Adrenal gland (tissue), 12 donors: ENCODE results near the gene ZBTB12. TPM values are rescaled to one million over a fixed set of nuclear protein-coding genes. Genes with fewer than 3 reads are reported as not detected.

Experiments
- DNase-seq, 7 donors: peaks; one replicate each; pipeline ENCODE4 v3.0.0-alpha.2; 2019 to 2020
- H3K27ac ChIP-seq, 5 donors: fragments of 200-600 bp; sonication (generic) in 4 of 5; 1 replicate in 3 of 5; 2 replicates in 2 of 5; pipeline versions ENCODE4 v1.5.1 to v1.8.0; 2016 to 2020; ENCODE audit warnings: mild to moderate bottlenecking in 1 of 5
- H3K27me3 ChIP-seq: fragments of 200-600 bp; 2 replicates; pipeline ENCODE4 v1.8.0; 2021
- H3K36me3 ChIP-seq, 2 donors: fragments of 200-600 bp; replicated peaks in 1 of 2; 1 replicate in 1 of 2; 2 replicates in 1 of 2; pipeline versions ENCODE4 v1.5.1 to v1.8.0; 2018 to 2022
- H3K4me1 ChIP-seq, 2 donors: fragments of 200-600 bp; replicated peaks in 1 of 2; 1 replicate in 1 of 2; 2 replicates in 1 of 2; pipeline versions ENCODE4 v1.5.1 to v1.8.0; 2018 to 2021
- H3K4me3 ChIP-seq, 4 donors: fragments of 200-600 bp; sonication (generic) in 3 of 4; one replicate each; pipeline ENCODE4 v1.5.1; 2016 to 2018
- H3K9me3 ChIP-seq, 3 donors: fragments of 200-600 bp; sonication (generic) in 1 of 3; replicated peaks in 1 of 3; 1 replicate in 2 of 3; 2 replicates in 1 of 3; pipeline versions ENCODE4 v1.5.1 to v1.8.0; 2016 to 2021
- POLR2A ChIP-seq, 2 donors: fragments of 450-650 bp; IDR thresholded peaks; one replicate each; pipeline ENCODE4 v1.6.1; 2017; ENCODE audit warnings: antibody characterized with exemption in 2 of 2, mild to moderate bottlenecking in 2 of 2, moderate library complexity in 1 of 2
- WGBS, 4 donors: extraction: QIAGEN DNeasy Blood & Tissue Kit in 2 of 4; methylation state at CpG; one replicate each; pipeline versions ENCODE4 v1.1.5 to v1.1.7; 2013 to 2017; 5-methylcytosine and 5-hydroxymethylcytosine counted together
- intact Hi-C, 2 donors: fragments of 100-400 bp; cut with DNase I; formaldehyde crosslinking; loops; one replicate each; pipeline versions ENCODE4 v1.14.1 to v1.15.0; 2022 to 2023
- polyA plus RNA-seq, 3 donors: library from polyadenylated mRNA; stranded (reverse); fragments of 200-250 nt in 2 of 3; fragments of 350-450 nt in 1 of 3; fragmentation: Illumina TruSeq in 1 of 3; extraction: RNeasy Lipid Tissue Mini Kit (QIAGEN cat#74804) in 1 of 3; gene quantifications; one replicate each; pipeline ENCODE4 v1.2.3, GENCODE V29; 2013 to 2014
- total RNA-seq, 9 donors: library from RNA; depleted of rRNA in 4 of 9; stranded (reverse); fragments of >200 nt in 4 of 9; fragments of 120-200 nt in 1 of 9; fragmentation: NEBNext Ultra II Directional in 1 of 9; extraction: Animal tissue kit (Norgen Biotek cat#: 25700) in 1 of 9; gene quantifications; one replicate each; pipeline versions ENCODE4 v1.1.0 to v1.2.4, GENCODE V29; 2013 to 2023
- TF ChIP-seq, protein P1 (sequence below), 6 experiments: fragments of 450-650 bp in 4 of 6; fragments of 200-600 bp in 2 of 6; sonication (generic) in 1 of 6; IDR thresholded peaks; 1 replicate in 5 of 6; 2 replicates in 1 of 6; pipeline versions ENCODE4 v1.5.1 to v1.8.0; 2016 to 2021; ENCODE audit warnings: antibody characterized with exemption in 6 of 6, mild to moderate bottlenecking in 2 of 6, moderate library complexity in 1 of 6
- donor health status: healthy with polysubstance abuse.
- donor health status: Bipolar disorder and iron deficiency.
- donor health status: DM: yes; HTN: yes; CAD: no.
- donor health status: DM: no; HTN: no; CAD: no.
- donor health status: DM: no; HTN: no; CAD: no.
- donor health status: DM: yes; HTN: yes; CAD: no.

ZBTB12 gene
- total and polyA plus RNA-seq, 12 donors: 0.69 to 14.5 (median 3.0) TPM

DNA sequence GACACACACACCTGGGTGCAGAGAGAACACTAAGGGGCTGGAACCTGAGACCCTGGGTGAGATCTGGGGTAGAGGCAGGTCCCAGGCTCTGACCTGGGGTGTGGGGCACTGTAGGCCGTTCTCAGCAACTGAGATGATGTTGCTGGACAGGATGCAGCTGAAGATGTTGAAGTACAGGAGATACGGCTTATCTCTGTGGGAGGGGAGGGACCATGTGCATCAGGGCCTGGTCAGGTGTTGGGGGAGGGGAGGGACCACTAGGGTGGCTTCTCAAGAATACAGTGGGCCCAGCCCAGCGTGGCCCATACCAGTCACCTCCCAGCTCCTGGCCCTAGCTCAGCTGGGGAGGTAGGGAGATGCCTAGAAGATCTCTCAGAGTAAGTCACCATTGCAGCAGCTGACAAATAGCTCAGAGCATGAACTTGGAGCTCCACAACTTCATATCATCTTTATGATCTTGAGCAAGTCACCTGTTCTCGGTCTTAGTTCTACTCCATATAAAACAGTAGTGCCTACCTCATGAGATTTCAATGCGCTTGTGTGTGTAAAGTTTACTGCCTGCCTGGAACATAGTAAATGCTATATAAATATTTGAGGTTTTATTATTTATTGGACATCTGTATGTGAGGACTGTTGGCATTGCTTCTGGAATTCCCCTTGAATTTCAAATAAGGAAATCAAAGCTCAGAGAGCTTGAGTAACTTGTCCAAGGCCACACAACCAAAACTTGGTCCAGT lies 26.9 kb downstream of the ZBTB12 start:
- Histone ChIP-seq H3K4me3 (no peak overlapping the region), H3K9me3 (no peaks in the 10 kb centered on the region), H3K4me1 (peaks cover 16 to 29% of the 10 kb centered on the region in 2 donors), H3K27ac (peak overlapping the region in 1 of 5 donors; percentile 38), H3K27me3 (no peaks in the 10 kb centered on the region), H3K36me3 (peaks cover 0 to 6% of the 10 kb centered on the region in 2 donors)
- DNase-seq: no peak
- 84 to 91% (median 91%) methylated on average over 5 of the region's 5 CpGs for WGBS, 4 donors
- no peak for TF ChIP-seq POLR2A (IDR thresholded peaks at IDR 0.05)
- TF ChIP-seq, protein P1, sequence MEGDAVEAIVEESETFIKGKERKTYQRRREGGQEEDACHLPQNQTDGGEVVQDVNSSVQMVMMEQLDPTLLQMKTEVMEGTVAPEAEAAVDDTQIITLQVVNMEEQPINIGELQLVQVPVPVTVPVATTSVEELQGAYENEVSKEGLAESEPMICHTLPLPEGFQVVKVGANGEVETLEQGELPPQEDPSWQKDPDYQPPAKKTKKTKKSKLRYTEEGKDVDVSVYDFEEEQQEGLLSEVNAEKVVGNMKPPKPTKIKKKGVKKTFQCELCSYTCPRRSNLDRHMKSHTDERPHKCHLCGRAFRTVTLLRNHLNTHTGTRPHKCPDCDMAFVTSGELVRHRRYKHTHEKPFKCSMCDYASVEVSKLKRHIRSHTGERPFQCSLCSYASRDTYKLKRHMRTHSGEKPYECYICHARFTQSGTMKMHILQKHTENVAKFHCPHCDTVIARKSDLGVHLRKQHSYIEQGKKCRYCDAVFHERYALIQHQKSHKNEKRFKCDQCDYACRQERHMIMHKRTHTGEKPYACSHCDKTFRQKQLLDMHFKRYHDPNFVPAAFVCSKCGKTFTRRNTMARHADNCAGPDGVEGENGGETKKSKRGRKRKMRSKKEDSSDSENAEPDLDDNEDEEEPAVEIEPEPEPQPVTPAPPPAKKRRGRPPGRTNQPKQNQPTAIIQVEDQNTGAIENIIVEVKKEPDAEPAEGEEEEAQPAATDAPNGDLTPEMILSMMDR (IDR thresholded peaks at IDR 0.05): no peak
- intact Hi-C loops: no loop called here

- Histone ChIP-seq H3K4me3 (no peak overlapping the region), H3K27ac (no peak overlapping the region), H3K36me3 (no peaks in the 10 kb centered on the region), H3K27me3 (no peaks in the 10 kb centered on the region), H3K9me3 (no peaks in the 10 kb centered on the region), H3K4me1 (peaks cover 16 to 30% of the 10 kb centered on the region in 2 donors)
- 62 to 71% (median 68%) methylated on average over 4 of the region's 4 CpGs for WGBS, 4 donors
- TF ChIP-seq, protein P1 (IDR thresholded peaks at IDR 0.05): no peak
- no peak for TF ChIP-seq POLR2A (IDR thresholded peaks at IDR 0.05)
- intact Hi-C loops: no loop called here
- no peak for DNase-seq
Measured at GRCh38 chr6:31874084-31874670, 27.7 kb downstream of the ZBTB12 start.

GRCh38 chr6:31871046-31871659 lies 30.7 kb downstream of the ZBTB12 start:
- H3K36me3 ChIP-seq: no peaks in the 10 kb centered on the region
- H3K9me3 ChIP-seq: no peaks in the 10 kb centered on the region
- no peaks in the 10 kb centered on the region for H3K27me3 ChIP-seq
- H3K4me1 ChIP-seq: peaks cover 16 to 20% of the 10 kb centered on the region in 2 donors
- 32 to 55% (median 51%) methylated on average over 4 to 9 of the region's 9 CpGs for WGBS, 4 donors
- TF ChIP-seq POLR2A (IDR thresholded peaks at IDR 0.05): peak in 1 of 2 donors; percentile 50
- TF ChIP-seq, protein P1 (IDR thresholded peaks at IDR 0.05): no peak
- intact Hi-C loops: no loop called here
- H3K4me3 ChIP-seq: no peak overlapping the region
- peak overlapping the region in 4 of 5 donors; percentile 12 to 89 (median 76) for H3K27ac ChIP-seq
- peak in 5 of 7 donors; percentile 51 to 73 (median 67) for DNase-seq

DNA sequence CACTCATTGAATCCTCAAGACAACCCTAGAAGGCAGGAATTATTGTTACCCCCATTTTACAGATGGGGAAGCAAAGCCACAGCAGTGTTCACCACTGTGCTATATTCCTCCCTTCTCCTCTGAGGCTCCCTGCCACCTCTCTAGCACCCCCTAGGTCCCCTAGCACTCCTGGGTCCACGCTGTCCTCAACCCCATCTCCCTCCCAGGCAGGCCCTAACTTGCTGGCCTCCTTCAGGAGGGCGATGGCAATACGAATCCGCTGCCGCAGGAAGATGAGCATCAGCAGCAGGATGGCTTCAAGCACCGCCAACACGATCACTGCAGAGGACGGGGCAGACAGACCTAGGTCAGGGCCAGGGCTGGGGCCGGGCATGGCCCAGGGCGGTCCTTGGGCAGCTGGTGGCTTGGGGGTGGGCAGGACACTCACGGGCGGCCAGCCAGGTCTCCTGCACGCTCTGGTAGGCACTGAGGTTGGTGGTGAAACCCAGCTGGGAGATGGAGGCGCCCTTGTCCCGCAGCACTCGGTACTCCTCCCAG lies 31.4 kb downstream of the ZBTB12 start:
- intact Hi-C loops: no loop called here
- Histone ChIP-seq H3K4me3 (no peak overlapping the region), H3K9me3 (no peaks in the 10 kb centered on the region), H3K27me3 (no peaks in the 10 kb centered on the region), H3K4me1 (peaks cover 16 to 20% of the 10 kb centered on the region in 2 donors), H3K36me3 (no peaks in the 10 kb centered on the region), H3K27ac (peak overlapping the region in 4 of 5 donors; percentile 12 to 89 (median 76))
- DNase-seq: peak in 6 of 7 donors; percentile 68 to 85 (median 78)
- no peak for TF ChIP-seq POLR2A (IDR thresholded peaks at IDR 0.05)
- TF ChIP-seq, protein P1 (IDR thresholded peaks at IDR 0.05): peak in 1 of 6 experiments; percentile 13
- 44 to 50% (median 46%) methylated on average over 11 to 16 of the region's 16 CpGs for WGBS, 4 donors
